K562 (cell line): ENCODE measurements around the gene RUNX1. TPM values are rescaled to one million over a fixed set of nuclear protein-coding genes. Genes with fewer than 3 reads are reported as not detected.
A peak's percentile ranks its signal among the peaks of the same experiment; 100 is the strongest.

ENCODE experiments used
- DPF2 ChIP-seq: fragments of 450-650 bp; IDR thresholded peaks from 2 replicates; pipeline ENCODE4 v1.6.1; 2016
- ELF2 ChIP-seq: fragments of 250-450 bp; sonication (Bioruptor Pico); IDR thresholded peaks from 2 replicates; pipeline ENCODE4 v1.5.0; 2021; ENCODE audit warnings: mild to moderate bottlenecking
- ETV5 ChIP-seq: sonication (generic); formaldehyde crosslinking; IDR thresholded peaks from 2 replicates; pipeline ENCODE4 v1.4.0; 2020; ENCODE audit warnings: low read depth, mild to moderate bottlenecking, missing genetic modification reagents
- FOXP1 ChIP-seq: sonication (generic); formaldehyde crosslinking; IDR thresholded peaks from 2 replicates; pipeline ENCODE4 v1.8.0; 2022; ENCODE audit warnings: mild to moderate bottlenecking, missing genetic modification reagents
- GMEB1 ChIP-seq: fragments of 250-450 bp; sonication (Bioruptor Pico); IDR thresholded peaks from 2 replicates; pipeline ENCODE4 v1.4.0; 2020; ENCODE audit warnings: mild to moderate bottlenecking
- KDM5B ChIP-seq: fragments of 200-600 bp; sonication (generic); IDR thresholded peaks from 2 replicates; pipeline ENCODE4 v1.6.1; 2012; ENCODE audit warnings: low read depth, mild to moderate bottlenecking, moderate library complexity, low read length, control low read depth, inconsistent platforms; ENCODE audit not compliant: insufficient replicate concordance
- MTF1 ChIP-seq: fragments of 250-450 bp; sonication (Bioruptor Pico); IDR thresholded peaks from 2 replicates; pipeline ENCODE4 v1.9.0; 2021; ENCODE audit warnings: moderate library complexity, mild to moderate bottlenecking, inconsistent platforms, borderline replicate concordance
- TCF3 ChIP-seq: sonication (generic); formaldehyde crosslinking; IDR thresholded peaks from 2 replicates; pipeline ENCODE4 v1.4.0; 2020; ENCODE audit warnings: mild to moderate bottlenecking, missing genetic modification reagents
- ZKSCAN8 ChIP-seq: fragments of 200-800 bp; sonication (Bioruptor generic); IDR thresholded peaks from 2 replicates; pipeline ENCODE4 v1.6.1; 2016; ENCODE audit warnings: missing genetic modification characterization, missing compliant biosample characterization
- ZNF695 ChIP-seq: fragments of 450-650 bp; formaldehyde crosslinking; IDR thresholded peaks from 2 replicates; pipeline ENCODE4 v1.4.0; 2020; ENCODE audit warnings: mild to moderate bottlenecking, moderate library complexity
- polyA plus RNA-seq, 8 experiments: library from polyadenylated mRNA; depleted of rRNA in 4 of 8; stranded (reverse) in 5 of 8; unstranded in 3 of 8; fragments of >200 nt; fragmentation: Nextera tagmentation in 2 of 8; fragmentation: Illumina TruSeq in 1 of 8; extraction: Ambion mirVana in 2 of 8; extraction: Trizol in 1 of 8; gene quantifications; 2 replicates each; pipeline versions ENCODE4 v1.2.1 to v1.2.3, GENCODE V29; 2011 to 2014; ENCODE audit warnings: inconsistent platforms in 1 of 8, missing spikeins in 1 of 8
- total RNA-seq, 7 experiments: library from RNA; depleted of rRNA in 6 of 7; stranded (reverse); fragments of >200 nt in 6 of 7; fragmentation: Illumina TruSeq in 2 of 7; extraction: Trizol in 2 of 7; gene quantifications; 2 replicates each; pipeline versions ENCODE4 v1.2.1 to v1.2.3, GENCODE V29; 2011 to 2021; ENCODE audit warnings: low replicate concordance in 1 of 7
- TF ChIP-seq, protein P1 (sequence below): fragments of 450-650 bp; IDR thresholded peaks from 2 replicates; pipeline ENCODE4 v1.6.1; 2016; ENCODE audit warnings: low read depth
- TF ChIP-seq, protein P2 (sequence below), 2 experiments: fragments of 150-350 bp in 1 of 2; IDR thresholded peaks; 2 replicates each; pipeline ENCODE4 v1.6.1; 2012 to 2016; ENCODE audit warnings: low read depth in 2 of 2, low read length in 2 of 2, mild to moderate bottlenecking in 1 of 2, moderate library complexity in 1 of 2

RUNX1 gene
- total and polyA plus RNA-seq, 9 of the 15 experiments (the other 6 are each of a cell fraction or from before 2014, with no cell fraction given) = 2.2 to 68.6 (median 17.8) TPM

DNA sequence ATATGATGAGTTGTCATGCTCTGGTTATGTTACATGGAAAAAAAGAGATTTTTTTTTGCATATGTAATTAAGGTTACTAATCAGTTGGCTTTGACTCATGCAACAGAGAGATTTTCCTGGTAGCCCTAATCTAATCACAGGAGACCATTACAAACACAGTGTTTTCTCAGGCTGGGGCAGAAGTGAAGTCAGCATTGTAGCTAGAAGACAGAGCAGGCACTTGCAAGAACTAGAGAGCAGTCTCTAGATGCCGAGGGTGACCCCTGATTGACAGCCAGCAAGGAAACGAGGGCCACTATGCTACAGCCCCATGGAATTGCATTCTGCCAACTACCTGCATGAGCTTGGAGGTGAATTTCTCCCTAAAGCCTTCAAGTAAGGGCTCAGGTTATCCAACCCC lies 151.3 kb downstream of the RUNX1 start (continued):
- TF ChIP-seq, protein P1, sequence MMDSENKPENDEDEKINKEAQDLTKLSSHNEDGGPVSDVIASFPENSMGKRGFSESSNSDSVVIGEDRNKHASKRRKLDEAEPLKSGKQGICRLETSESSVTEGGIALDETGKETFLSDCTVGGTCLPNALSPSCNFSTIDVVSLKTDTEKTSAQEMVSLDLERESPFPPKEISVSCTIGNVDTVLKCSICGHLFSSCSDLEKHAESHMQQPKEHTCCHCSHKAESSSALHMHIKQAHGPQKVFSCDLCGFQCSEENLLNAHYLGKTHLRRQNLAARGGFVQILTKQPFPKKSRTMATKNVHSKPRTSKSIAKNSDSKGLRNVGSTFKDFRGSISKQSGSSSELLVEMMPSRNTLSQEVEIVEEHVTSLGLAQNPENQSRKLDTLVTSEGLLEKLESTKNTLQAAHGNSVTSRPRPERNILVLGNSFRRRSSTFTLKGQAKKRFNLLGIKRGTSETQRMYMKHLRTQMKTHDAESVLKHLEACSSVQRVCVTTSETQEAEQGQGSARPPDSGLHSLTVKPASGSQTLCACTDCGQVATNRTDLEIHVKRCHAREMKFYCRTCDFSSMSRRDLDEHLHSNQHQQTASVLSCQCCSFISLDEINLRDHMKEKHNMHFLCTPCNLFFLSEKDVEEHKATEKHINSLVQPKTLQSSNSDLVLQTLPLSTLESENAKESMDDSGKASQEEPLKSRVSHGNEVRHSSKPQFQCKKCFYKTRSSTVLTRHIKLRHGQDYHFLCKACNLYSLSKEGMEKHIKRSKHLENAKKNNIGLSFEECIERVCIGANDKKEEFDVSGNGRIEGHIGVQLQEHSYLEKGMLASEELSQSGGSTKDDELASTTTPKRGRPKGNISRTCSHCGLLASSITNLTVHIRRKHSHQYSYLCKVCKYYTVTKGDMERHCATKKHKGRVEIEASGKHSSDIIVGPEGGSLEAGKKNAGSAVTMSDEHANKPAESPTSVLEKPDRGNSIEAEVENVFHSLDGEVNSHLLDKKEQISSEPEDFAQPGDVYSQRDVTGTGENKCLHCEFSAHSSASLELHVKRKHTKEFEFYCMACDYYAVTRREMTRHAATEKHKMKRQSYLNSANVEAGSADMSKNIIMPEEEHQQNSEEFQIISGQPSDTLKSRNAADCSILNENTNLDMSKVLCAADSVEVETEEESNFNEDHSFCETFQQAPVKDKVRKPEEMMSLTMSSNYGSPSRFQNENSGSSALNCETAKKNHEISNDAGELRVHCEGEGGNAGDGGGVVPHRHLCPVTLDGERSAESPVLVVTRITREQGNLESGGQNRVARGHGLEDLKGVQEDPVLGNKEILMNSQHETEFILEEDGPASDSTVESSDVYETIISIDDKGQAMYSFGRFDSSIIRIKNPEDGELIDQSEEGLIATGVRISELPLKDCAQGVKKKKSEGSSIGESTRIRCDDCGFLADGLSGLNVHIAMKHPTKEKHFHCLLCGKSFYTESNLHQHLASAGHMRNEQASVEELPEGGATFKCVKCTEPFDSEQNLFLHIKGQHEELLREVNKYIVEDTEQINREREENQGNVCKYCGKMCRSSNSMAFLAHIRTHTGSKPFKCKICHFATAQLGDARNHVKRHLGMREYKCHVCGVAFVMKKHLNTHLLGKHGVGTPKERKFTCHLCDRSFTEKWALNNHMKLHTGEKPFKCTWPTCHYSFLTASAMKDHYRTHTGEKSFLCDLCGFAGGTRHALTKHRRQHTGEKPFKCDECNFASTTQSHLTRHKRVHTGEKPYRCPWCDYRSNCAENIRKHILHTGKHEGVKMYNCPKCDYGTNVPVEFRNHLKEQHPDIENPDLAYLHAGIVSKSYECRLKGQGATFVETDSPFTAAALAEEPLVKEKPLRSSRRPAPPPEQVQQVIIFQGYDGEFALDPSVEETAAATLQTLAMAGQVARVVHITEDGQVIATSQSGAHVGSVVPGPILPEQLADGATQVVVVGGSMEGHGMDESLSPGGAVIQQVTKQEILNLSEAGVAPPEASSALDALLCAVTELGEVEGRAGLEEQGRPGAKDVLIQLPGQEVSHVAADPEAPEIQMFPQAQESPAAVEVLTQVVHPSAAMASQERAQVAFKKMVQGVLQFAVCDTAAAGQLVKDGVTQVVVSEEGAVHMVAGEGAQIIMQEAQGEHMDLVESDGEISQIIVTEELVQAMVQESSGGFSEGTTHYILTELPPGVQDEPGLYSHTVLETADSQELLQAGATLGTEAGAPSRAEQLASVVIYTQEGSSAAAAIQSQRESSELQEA = no peak
- no peak for TF ChIP-seq ZNF695
- peak; percentile 63 for TF ChIP-seq TCF3 (CRISPR knock-in tag)
- TF ChIP-seq FOXP1 (CRISPR knock-in tag) = no peak
- no peak for TF ChIP-seq MTF1
- TF ChIP-seq ZKSCAN8 (CRISPR knock-in tag) = no peak
- TF ChIP-seq ETV5 (CRISPR knock-in tag) = peak; percentile 28; the same call in 1 of the 2 replicates
- no peak for TF ChIP-seq ELF2 (CRISPR knock-in tag)
- no peak for TF ChIP-seq GMEB1 (CRISPR knock-in tag)
- TF ChIP-seq DPF2 = 0 out of 2 replicates have a peak, but pooled peaks have one; percentile 40
- TF ChIP-seq, protein P2, sequence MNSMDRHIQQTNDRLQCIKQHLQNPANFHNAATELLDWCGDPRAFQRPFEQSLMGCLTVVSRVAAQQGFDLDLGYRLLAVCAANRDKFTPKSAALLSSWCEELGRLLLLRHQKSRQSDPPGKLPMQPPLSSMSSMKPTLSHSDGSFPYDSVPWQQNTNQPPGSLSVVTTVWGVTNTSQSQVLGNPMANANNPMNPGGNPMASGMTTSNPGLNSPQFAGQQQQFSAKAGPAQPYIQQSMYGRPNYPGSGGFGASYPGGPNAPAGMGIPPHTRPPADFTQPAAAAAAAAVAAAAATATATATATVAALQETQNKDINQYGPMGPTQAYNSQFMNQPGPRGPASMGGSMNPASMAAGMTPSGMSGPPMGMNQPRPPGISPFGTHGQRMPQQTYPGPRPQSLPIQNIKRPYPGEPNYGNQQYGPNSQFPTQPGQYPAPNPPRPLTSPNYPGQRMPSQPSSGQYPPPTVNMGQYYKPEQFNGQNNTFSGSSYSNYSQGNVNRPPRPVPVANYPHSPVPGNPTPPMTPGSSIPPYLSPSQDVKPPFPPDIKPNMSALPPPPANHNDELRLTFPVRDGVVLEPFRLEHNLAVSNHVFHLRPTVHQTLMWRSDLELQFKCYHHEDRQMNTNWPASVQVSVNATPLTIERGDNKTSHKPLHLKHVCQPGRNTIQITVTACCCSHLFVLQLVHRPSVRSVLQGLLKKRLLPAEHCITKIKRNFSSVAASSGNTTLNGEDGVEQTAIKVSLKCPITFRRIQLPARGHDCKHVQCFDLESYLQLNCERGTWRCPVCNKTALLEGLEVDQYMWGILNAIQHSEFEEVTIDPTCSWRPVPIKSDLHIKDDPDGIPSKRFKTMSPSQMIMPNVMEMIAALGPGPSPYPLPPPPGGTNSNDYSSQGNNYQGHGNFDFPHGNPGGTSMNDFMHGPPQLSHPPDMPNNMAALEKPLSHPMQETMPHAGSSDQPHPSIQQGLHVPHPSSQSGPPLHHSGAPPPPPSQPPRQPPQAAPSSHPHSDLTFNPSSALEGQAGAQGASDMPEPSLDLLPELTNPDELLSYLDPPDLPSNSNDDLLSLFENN (IDR thresholded peaks at IDR 0.05; ENCODE audit: low read depth in 2 of 2, low read length in 2 of 2) = 0 out of 4 replicates have a peak, but pooled peaks of 1 of the 2 experiments have one; percentile 22
- no peak for TF ChIP-seq KDM5B
